ENCODE results near the gene FOXP1. TPM values are rescaled to one million over a fixed set of nuclear protein-coding genes. Genes with fewer than 3 reads are reported as not detected.

The FOXP1 gene
- total and polyA plus RNA-seq, 4 donors, result 4.9 to 35.4 (median 32.0) TPM

DNA sequence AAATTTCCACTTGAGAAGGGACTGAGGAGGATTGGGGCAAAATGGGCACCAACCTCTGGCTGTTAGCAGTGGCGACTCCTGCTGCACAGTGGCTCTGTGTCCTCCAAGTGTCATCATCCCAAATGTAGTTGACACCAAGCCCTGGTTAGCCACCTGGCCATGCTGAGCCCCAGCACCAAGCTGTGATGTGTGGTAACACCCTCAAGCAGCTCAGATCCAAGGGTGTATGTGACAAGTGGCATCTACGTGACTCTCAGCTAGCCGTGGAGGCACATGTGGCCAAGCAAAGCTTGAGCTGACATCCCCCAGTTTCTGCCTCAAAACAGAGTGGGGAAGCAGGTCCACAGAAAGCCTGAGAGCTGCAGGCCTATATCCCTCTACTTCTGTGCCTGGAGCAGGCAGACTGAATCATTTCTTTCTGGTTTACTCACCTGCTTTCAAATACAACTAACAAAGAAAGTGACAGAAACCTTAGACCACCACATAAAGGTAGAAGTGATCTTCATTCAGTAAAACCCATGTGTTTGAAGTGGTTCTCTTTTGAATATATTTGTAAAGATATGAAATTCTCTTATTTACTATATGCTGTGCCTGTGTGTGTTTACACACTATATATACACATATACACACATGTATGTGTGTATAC lies 40.0 kb downstream of the FOXP1 start:
- Histone ChIP-seq H3K9ac (ENCODE audit: low read depth in 1 of 2, low read length in 2 of 2) (no peak overlapping the region), H3K36me3 (ENCODE audit: control insufficient read depth in 4 of 4, insufficient read depth in 3 of 4, low read depth in 1 of 4, low read length in 3 of 4) (no peaks in the 10 kb centered on the region), H3K27ac (ENCODE audit: low read depth in 1 of 2, low read length in 2 of 2) (no peak overlapping the region), H3K9me3 (ENCODE audit: control insufficient read depth in 4 of 4, low read length in 3 of 4) (no peaks in the 10 kb centered on the region), H3K4me3 (ENCODE audit: low read depth in 1 of 3, low read length in 3 of 3) (no peak overlapping the region), H3K27me3 (ENCODE audit: control insufficient read depth in 4 of 4, insufficient read depth in 4 of 4, low read length in 3 of 4) (no peaks in the 10 kb centered on the region), H3K4me1 (ENCODE audit: control insufficient read depth in 4 of 4, insufficient read depth in 4 of 4, low read length in 3 of 4) (peaks cover 11 to 33% (median 28%) of the 10 kb centered on the region in 4 donors)
- no peak for DNase-seq (ENCODE audit: low spot score)
- TF ChIP-seq, protein P1, sequence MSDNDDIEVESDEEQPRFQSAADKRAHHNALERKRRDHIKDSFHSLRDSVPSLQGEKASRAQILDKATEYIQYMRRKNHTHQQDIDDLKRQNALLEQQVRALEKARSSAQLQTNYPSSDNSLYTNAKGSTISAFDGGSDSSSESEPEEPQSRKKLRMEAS (IDR thresholded peaks at IDR 0.05), result no peak
- WGBS, result 72% methylated on average over 3 of the region's 3 CpGs

DNA sequence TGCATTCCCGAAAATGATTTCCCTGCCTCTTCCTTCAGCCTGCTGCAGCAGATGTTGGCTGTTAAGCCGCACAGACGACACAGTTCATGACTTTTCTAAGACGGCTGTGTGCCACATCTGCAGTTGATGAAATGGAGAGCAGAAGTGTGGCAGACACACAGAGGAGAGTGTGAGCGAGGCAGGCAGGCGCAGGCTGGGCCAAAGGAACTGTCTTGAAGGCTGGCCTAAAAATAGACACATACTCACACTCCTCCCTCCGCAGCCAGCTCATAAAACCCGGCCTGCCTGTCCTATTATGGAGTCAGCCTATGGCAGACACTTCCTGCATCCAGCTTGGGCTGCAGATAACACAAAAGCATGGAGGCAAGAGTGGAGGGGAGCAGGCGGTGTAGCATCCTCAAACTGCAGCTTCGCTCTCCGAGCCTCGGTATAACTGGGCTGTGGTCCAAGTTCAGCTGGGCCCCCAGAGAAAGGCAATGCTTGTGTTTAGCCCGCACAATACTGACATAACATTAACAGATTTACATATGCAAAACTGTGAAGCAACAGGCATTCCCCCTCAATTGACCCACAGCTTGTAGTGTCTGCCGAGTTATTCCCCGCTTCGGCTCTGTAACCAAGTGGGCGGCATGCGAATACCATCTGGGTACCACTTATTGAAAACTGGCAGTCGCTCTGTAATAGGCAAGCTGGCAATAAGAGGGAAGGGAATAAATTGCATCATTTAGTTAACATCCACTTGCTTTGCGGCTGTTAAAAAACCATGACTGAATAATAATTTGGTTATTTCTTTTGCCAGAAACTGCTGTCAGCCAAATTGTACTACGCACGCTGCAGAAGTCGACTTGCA lies 40.8 kb downstream of the FOXP1 start:
- no peaks in the 10 kb centered on the region for H3K9me3 ChIP-seq (ENCODE audit: control insufficient read depth in 4 of 4, low read length in 3 of 4)
- H3K4me3 ChIP-seq (ENCODE audit: low read depth in 1 of 3, low read length in 3 of 3), result no peak overlapping the region
- H3K9ac ChIP-seq (ENCODE audit: low read depth in 1 of 2, low read length in 2 of 2), result no peak overlapping the region
- H3K36me3 ChIP-seq (ENCODE audit: control insufficient read depth in 4 of 4, insufficient read depth in 3 of 4, low read depth in 1 of 4, low read length in 3 of 4), result no peaks in the 10 kb centered on the region
- TF ChIP-seq GABPA (IDR thresholded peaks at IDR 0.05 in 1 of 2, conservative IDR thresholded peaks at IDR 0.05 in 1 of 2) (no peak), FOXA2 (IDR thresholded peaks at IDR 0.05) (no peak), EGR1 (IDR thresholded peaks at IDR 0.05; ENCODE audit: low read depth in 2 of 2) (no peak), NR2F2 (IDR thresholded peaks at IDR 0.05) (peak; percentile 56), TAF1 (conservative IDR thresholded peaks at IDR 0.05) (no peak), FOXA1 (IDR thresholded peaks at IDR 0.05) (no peak), RAD21 (IDR thresholded peaks at IDR 0.05) (peak in 1 of 2 donors; percentile 19), JUND (IDR thresholded peaks at IDR 0.05) (no peak), HNF4G (IDR thresholded peaks at IDR 0.05) (no peak), RXRA (IDR thresholded peaks at IDR 0.05) (no peak), SP1 (IDR thresholded peaks at IDR 0.05) (no peak), YY1 (IDR thresholded peaks at IDR 0.05) (no peak)
- TF ChIP-seq, protein P2, sequence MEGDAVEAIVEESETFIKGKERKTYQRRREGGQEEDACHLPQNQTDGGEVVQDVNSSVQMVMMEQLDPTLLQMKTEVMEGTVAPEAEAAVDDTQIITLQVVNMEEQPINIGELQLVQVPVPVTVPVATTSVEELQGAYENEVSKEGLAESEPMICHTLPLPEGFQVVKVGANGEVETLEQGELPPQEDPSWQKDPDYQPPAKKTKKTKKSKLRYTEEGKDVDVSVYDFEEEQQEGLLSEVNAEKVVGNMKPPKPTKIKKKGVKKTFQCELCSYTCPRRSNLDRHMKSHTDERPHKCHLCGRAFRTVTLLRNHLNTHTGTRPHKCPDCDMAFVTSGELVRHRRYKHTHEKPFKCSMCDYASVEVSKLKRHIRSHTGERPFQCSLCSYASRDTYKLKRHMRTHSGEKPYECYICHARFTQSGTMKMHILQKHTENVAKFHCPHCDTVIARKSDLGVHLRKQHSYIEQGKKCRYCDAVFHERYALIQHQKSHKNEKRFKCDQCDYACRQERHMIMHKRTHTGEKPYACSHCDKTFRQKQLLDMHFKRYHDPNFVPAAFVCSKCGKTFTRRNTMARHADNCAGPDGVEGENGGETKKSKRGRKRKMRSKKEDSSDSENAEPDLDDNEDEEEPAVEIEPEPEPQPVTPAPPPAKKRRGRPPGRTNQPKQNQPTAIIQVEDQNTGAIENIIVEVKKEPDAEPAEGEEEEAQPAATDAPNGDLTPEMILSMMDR (IDR thresholded peaks at IDR 0.05; ENCODE audit: low read depth, low read length, missing input control), result no peak
- TF ChIP-seq, protein P1 (IDR thresholded peaks at IDR 0.05), result no peak
- TF ChIP-seq, protein P3, sequence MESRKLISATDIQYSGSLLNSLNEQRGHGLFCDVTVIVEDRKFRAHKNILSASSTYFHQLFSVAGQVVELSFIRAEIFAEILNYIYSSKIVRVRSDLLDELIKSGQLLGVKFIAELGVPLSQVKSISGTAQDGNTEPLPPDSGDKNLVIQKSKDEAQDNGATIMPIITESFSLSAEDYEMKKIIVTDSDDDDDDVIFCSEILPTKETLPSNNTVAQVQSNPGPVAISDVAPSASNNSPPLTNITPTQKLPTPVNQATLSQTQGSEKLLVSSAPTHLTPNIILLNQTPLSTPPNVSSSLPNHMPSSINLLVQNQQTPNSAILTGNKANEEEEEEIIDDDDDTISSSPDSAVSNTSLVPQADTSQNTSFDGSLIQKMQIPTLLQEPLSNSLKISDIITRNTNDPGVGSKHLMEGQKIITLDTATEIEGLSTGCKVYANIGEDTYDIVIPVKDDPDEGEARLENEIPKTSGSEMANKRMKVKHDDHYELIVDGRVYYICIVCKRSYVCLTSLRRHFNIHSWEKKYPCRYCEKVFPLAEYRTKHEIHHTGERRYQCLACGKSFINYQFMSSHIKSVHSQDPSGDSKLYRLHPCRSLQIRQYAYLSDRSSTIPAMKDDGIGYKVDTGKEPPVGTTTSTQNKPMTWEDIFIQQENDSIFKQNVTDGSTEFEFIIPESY (IDR thresholded peaks at IDR 0.05), result no peak
- TF ChIP-seq, protein P4, sequence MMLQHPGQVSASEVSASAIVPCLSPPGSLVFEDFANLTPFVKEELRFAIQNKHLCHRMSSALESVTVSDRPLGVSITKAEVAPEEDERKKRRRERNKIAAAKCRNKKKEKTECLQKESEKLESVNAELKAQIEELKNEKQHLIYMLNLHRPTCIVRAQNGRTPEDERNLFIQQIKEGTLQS (IDR thresholded peaks at IDR 0.05), result no peak
- 81% methylated on average over 23 of the region's 23 CpGs for WGBS
- H3K27ac ChIP-seq (ENCODE audit: low read depth in 1 of 2, low read length in 2 of 2), result no peak overlapping the region
- peak; percentile 43 for DNase-seq (ENCODE audit: low spot score)
- H3K4me1 ChIP-seq (ENCODE audit: control insufficient read depth in 4 of 4, insufficient read depth in 4 of 4, low read length in 3 of 4), result peaks cover 8 to 27% (median 26%) of the 10 kb centered on the region in 4 donors
- no peaks in the 10 kb centered on the region for H3K27me3 ChIP-seq (ENCODE audit: control insufficient read depth in 4 of 4, insufficient read depth in 4 of 4, low read length in 3 of 4)
